Smooth muscle cell (in vitro differentiated cells): ENCODE measurements around the gene KCTD6. TPM values are rescaled to one million over a fixed set of nuclear protein-coding genes. Genes with fewer than 3 reads are reported as not detected.

Source experiments
- DNase-seq: peaks from one replicate; lab custom pipeline; 2025; ENCODE audit not compliant: unreplicated experiment; lab: John Stamatoyannopoulos, UW
- H2AFZ ChIP-seq: fragments of 200-600 bp; sonication (generic); 2 replicates; pipeline ENCODE4 v1.6.0; 2016; ENCODE audit warnings: antibody characterized with exemption, low read depth, mild to moderate bottlenecking
- H3F3A ChIP-seq: fragments of 200-600 bp; sonication (generic); 2 replicates; pipeline ENCODE4 v1.6.0; 2017; ENCODE audit warnings: antibody characterized with exemption, low read depth
- H3K27ac ChIP-seq: fragments of 200-600 bp; sonication (generic); 2 replicates; pipeline ENCODE4 v1.5.1; 2016; ENCODE audit warnings: low read depth, mild to moderate bottlenecking
- H3K27me3 ChIP-seq: fragments of 200-600 bp; sonication (generic); 2 replicates; pipeline ENCODE4 v1.6.1; 2016; ENCODE audit warnings: low read depth, mild to moderate bottlenecking
- H3K36me3 ChIP-seq: fragments of 200-600 bp; sonication (generic); 2 replicates; pipeline ENCODE4 v1.5.1; 2016; ENCODE audit warnings: low read depth
- H3K4me1 ChIP-seq: fragments of 200-600 bp; sonication (generic); 2 replicates; pipeline ENCODE4 v1.5.1; 2016; ENCODE audit warnings: low read depth
- H3K4me2 ChIP-seq: fragments of 200-600 bp; sonication (generic); 2 replicates; pipeline ENCODE4 v1.6.0; 2016; ENCODE audit warnings: mild to moderate bottlenecking
- H3K4me3 ChIP-seq: fragments of 200-600 bp; sonication (generic); 2 replicates; pipeline ENCODE4 v1.5.1; 2016; ENCODE audit warnings: mild to moderate bottlenecking
- H3K79me2 ChIP-seq: fragments of 200-600 bp; sonication (generic); 2 replicates; pipeline ENCODE4 v1.6.0; 2016; ENCODE audit warnings: low read depth, mild to moderate bottlenecking
- H3K9ac ChIP-seq: fragments of 200-600 bp; sonication (generic); 2 replicates; pipeline ENCODE4 v1.6.0; 2016; ENCODE audit warnings: low read depth
- H3K9me3 ChIP-seq: fragments of 200-600 bp; sonication (generic); replicated peaks from 2 replicates; pipeline ENCODE4 v1.5.1; 2016; ENCODE audit warnings: low read depth
- H4K20me1 ChIP-seq: fragments of 200-600 bp; sonication (generic); 2 replicates; pipeline ENCODE4 v1.6.0; 2016; ENCODE audit warnings: low read depth
- CTCF ChIP-seq: fragments of 200-600 bp; sonication (generic); IDR thresholded peaks from 2 replicates; pipeline ENCODE4 v1.5.1; 2017; ENCODE audit warnings: borderline replicate concordance, mild to moderate bottlenecking, antibody characterized with exemption; ENCODE audit not compliant: insufficient read depth, poor library complexity, severe bottlenecking
- WGBS: methylation state at CpG from one replicate; pipeline ENCODE4 v1.1.7; 2016; ENCODE audit warnings: low lambda C conversion rate; 5-methylcytosine and 5-hydroxymethylcytosine counted together
- polyA plus RNA-seq: library from polyadenylated mRNA; unstranded; fragments of >200 nt; fragmentation: Nextera tagmentation; extraction: Ambion mirVana; gene quantifications from 2 replicates; pipeline ENCODE4 v1.2.1, GENCODE V29; 2016
- total RNA-seq: library from RNA; depleted of rRNA; stranded (reverse); fragments of >200 nt; gene quantifications from 2 replicates; pipeline ENCODE4 v1.2.3, GENCODE V29; 2014

Gene KCTD6
- total RNA-seq (21.4 and 29.3 TPM in 2 replicates), polyA plus RNA-seq (18.5 and 20.9 TPM in 2 replicates)

DNA sequence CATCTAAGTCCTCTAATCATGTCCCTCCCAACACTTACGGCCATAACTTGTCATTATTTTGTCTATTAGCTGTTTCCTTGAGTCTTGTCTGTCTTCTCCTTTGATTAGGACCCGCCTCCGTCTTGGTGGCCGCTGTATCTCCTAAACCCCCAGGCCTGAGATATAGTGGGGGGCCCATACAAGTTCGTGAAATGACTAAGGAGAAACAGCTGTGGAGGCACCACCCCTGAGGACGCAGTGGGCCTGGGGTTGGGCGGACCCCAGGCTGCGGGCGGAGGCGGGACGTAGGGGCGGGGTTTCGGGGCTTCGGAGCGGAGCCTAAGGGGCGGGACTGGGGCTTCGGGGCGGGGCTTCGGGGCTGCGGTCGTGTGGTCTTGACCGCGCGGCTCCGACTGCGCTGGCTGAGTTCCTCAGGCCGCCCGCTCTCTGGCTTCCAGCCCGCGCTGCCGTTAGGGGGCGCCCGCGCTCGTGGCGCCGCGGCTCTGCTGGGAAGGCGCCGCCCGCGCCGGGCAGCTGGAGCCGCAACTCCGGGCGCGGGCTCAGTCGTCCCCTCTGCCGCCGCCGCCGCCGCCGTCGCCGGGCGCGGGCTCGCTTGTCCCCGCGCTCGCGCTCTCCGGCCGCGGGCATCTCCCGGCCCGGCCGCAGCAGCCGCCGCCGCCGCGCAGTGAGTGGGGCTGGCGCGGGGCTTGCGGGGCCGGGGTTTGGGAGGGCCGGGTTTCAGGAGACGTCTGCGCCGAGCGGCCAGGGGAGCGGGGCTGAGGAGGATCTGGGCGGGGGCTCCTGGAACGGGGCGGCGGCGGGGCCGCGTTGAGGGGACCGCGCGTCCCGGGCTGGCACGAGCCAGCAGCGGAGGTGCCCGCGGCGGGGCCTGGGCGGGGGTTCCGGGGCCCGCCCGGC lies at the start of gene KCTD6:
KCTD6 (plus strand) TSS at position 591 of the 897 bp plus-strand sequence. CDS start 6,660 bp downstream, outside the sequence.
- peak within 1 kb of the TSS; percentile 98 for H2AFZ ChIP-seq
- peaks cover 39% of the 10 kb centered on the region for H3K4me1 ChIP-seq
- H4K20me1 ChIP-seq, result peaks cover 33% of the 10 kb centered on the region
- H3K36me3 ChIP-seq, result no peaks in the 10 kb centered on the region
- H3K27ac ChIP-seq, result peak within 1 kb of the TSS; percentile 36
- peak within 1 kb of the TSS; percentile 100 for H3K4me2 ChIP-seq
- H3K4me3 ChIP-seq, result peak within 1 kb of the TSS; percentile 87
- peak within 1 kb of the TSS; percentile 73 for H3K9ac ChIP-seq
- H3K9me3 ChIP-seq, result no peaks in the 10 kb centered on the region
- TF ChIP-seq CTCF, result peak; percentile 68
- H3K27me3 ChIP-seq, result no peaks in the 10 kb centered on the region
- peaks cover 8% of the 10 kb centered on the region for H3F3A ChIP-seq
- peak; percentile 83 for DNase-seq
- WGBS, result under 1% methylated on average over 12 of the region's 104 CpGs
- H3K79me2 ChIP-seq, result peaks cover 28% of the 10 kb centered on the region

DNA sequence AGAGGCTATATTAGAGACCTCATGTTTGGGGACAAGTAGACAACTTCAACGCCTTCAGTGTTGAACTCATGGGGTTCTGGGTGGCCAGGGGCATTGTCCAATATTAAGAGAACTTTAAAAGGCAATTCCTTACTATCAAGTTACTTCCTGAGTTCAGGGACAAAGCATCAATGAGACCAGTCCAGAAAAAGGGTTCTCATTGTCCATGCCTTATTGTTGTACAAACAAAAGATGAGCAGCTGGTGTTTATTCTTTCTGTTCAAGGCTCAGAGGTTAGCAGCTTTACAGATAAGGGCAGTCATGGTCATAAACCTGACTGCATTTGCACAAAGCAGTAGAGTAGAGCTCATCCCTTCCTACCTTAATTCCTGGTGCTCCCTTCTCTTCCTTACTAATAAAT lies 39.7 kb upstream of the KCTD6 start:
- peaks cover 10% of the 10 kb centered on the region for H3K9me3 ChIP-seq
- 100% methylated on average over 1 of the region's 1 CpG for WGBS

GRCh38 chr3:58459160-58459559 lies 32.7 kb upstream of the KCTD6 start:
- Histone ChIP-seq H3K4me1 (no peaks in the 10 kb centered on the region), H3K9ac (no peak overlapping the region), H4K20me1 (no peaks in the 10 kb centered on the region), H3K9me3 (peaks cover 10% of the 10 kb centered on the region), H3K36me3 (no peaks in the 10 kb centered on the region), H2AFZ (no peak overlapping the region), H3K27ac (no peak overlapping the region), H3F3A (no peaks in the 10 kb centered on the region), H3K4me3 (no peak overlapping the region), H3K4me2 (no peak overlapping the region), H3K27me3 (no peaks in the 10 kb centered on the region), H3K79me2 (no peaks in the 10 kb centered on the region)
- no peak for DNase-seq
- WGBS, result 95% methylated on average over 4 of the region's 4 CpGs
- no peak for TF ChIP-seq CTCF

More for the DNA sequence above, 39.7 kb upstream of the KCTD6 start:
- Histone ChIP-seq H3K27me3 (no peaks in the 10 kb centered on the region), H3F3A (no peaks in the 10 kb centered on the region), H3K4me3 (no peak overlapping the region), H4K20me1 (no peaks in the 10 kb centered on the region), H2AFZ (no peak overlapping the region), H3K27ac (no peak overlapping the region), H3K4me1 (no peaks in the 10 kb centered on the region), H3K4me2 (no peak overlapping the region), H3K9ac (no peak overlapping the region), H3K79me2 (no peaks in the 10 kb centered on the region), H3K36me3 (no peaks in the 10 kb centered on the region)
- no peak for TF ChIP-seq CTCF
- no peak for DNase-seq
